Measurements from ENCODE around the gene COG5. TPM values are rescaled to one million over a fixed set of nuclear protein-coding genes. Genes with fewer than 3 reads are reported as not detected.

Gene COG5
- total and polyA plus RNA-seq, 9 of the 15 experiments (the other 6 are each of a cell fraction or from before 2014, with no cell fraction given): 15.3 to 75.1 (median 56.4) TPM

GRCh38 chr7:107442678-107443077, 121.0 kb downstream of the COG5 start:
- Histone ChIP-seq H3K79me2 (ENCODE audit: control insufficient read depth, insufficient read depth, low read length) (no peaks in the 10 kb centered on the region), H3K4me2 (ENCODE audit: insufficient read depth, low read length) (no peak overlapping the region), H3K9me3 (replicated peaks; ENCODE audit: control insufficient read depth, insufficient read depth, low read depth, low read length) (no peaks in the 10 kb centered on the region), H3K9ac (ENCODE audit: insufficient read depth in 1 of 2, low read depth in 2 of 2, low read length in 2 of 2) (no peak overlapping the region), H3K27ac (ENCODE audit: extremely low read depth, low read depth, low read length) (no peak overlapping the region), H3K4me1 (replicated peaks in 1 of 2; ENCODE audit: control insufficient read depth in 2 of 2, insufficient read depth in 2 of 2, low read length in 2 of 2) (no peaks in the 10 kb centered on the region), H3K27me3 (ENCODE audit: control insufficient read depth in 2 of 2, insufficient read depth in 2 of 2, low read length in 2 of 2) (no peaks in the 10 kb centered on the region), H3K9me1 (ENCODE audit: control insufficient read depth, insufficient read depth, low read length) (no peaks in the 10 kb centered on the region), H3K36me3 (ENCODE audit: control insufficient read depth, insufficient read depth, low read length) (no peaks in the 10 kb centered on the region), H3K4me3 (no peak overlapping the region), H2AFZ (ENCODE audit: low read depth, low read length) (no peak overlapping the region), H4K20me1 (replicated peaks; ENCODE audit: control insufficient read depth, insufficient read depth, low read length) (no peaks in the 10 kb centered on the region)
- no peak for DNase-seq (ENCODE audit: extremely low read depth in 1 of 4, low spot score in 3 of 4)
- ATAC-seq: no peak
- intact Hi-C loops (cut with micrococcal nuclease) (no loop called here), in situ Hi-C loops (cut with MboI) (no loop called here)
- no peak for FAIRE-seq
- ChIA-PET CTCF (ENCODE audit: low intra/inter-chr PET ratio) (no interaction called here), POLR2A (interaction anchor here (1.4 kb wide), 1 partner anchor 14 kb away, joined by 7 read pairs; no protein-coding TSS in a partner anchor)
- BruUV-seq (replicated peaks): no TSS peak
- WGBS (ENCODE audit: insufficient coverage, low coverage, missing lambda C conversion rate): 96% methylated on average over 1 of the region's 1 CpG
- peak; percentile 73 for TF ChIP-seq MAFK (IDR thresholded peaks at IDR 0.05; ENCODE audit: low read length)
- TF ChIP-seq MAFG (tag; conservative IDR thresholded peaks at IDR 0.05): peak; percentile 43
- peak; percentile 88 for TF ChIP-seq ZNF316 (IDR thresholded peaks at IDR 0.05)
- peak; percentile 79 for TF ChIP-seq C11orf30 (IDR thresholded peaks at IDR 0.05; ENCODE audit: low read depth)
- no peak for TF ChIP-seq RHOXF2B (CRISPR knock-in tag; conservative IDR thresholded peaks at IDR 0.05)
- peak; percentile 66 for TF ChIP-seq MAFF (IDR thresholded peaks at IDR 0.05; ENCODE audit: low read length)
- no peak for TF ChIP-seq SRSF9 (IDR thresholded peaks at IDR 0.05; ENCODE audit: borderline replicate concordance, low read depth, low read length)
- TF ChIP-seq POLR3G (IDR thresholded peaks at IDR 0.05; ENCODE audit: extremely low read depth, insufficient read length, insufficient replicate concordance): no peak
- TF ChIP-seq KDM4B (IDR thresholded peaks at IDR 0.05; ENCODE audit: borderline replicate concordance in 2 of 2, low read depth in 1 of 2): no peak
